Naive thymus-derived CD4-positive, alpha-beta T cell (primary cell): ENCODE results near the gene TTLL12. TPM values are rescaled to one million over a fixed set of nuclear protein-coding genes. Genes with fewer than 3 reads are reported as not detected.

Experiments used
- ATAC-seq: fragments of 150-1000 bp; cut with Tn5 transposase; 2 replicates; pipeline ENCODE4 v1.10.0; 2021; ENCODE audit warnings: mild to moderate bottlenecking, moderate library complexity
- CTCF ChIA-PET: fragments of 350-600 bp; sonication (Branson Sonifier 250); formaldehyde crosslinking; loops from one replicate; lab custom pipeline; 2021; ENCODE audit warnings: antibody characterized with exemption; lab: Charles Lee
- POLR2A ChIA-PET: fragments of 350-600 bp; sonication (Branson Sonifier 250); formaldehyde crosslinking; loops from one replicate; lab custom pipeline; 2021; ENCODE audit warnings: antibody characterized with exemption, inconsistent platforms; lab: Charles Lee
- DNase-seq, 9 donors: peaks; one replicate each; pipeline versions ENCODE4 v3.0.0 to v3.0.0-alpha.2; 2020 to 2022; ENCODE audit warnings: mixed read lengths in 1 of 9
- H3K27ac ChIP-seq: one replicate; pipeline ENCODE4 v1.7.0; 2013; ENCODE audit warnings: mild to moderate bottlenecking, low read depth, low read length, moderate library complexity
- H3K27me3 ChIP-seq, 2 donors: one replicate each; pipeline ENCODE4 v1.7.0; 2013; ENCODE audit warnings: low read length in 2 of 2, mild to moderate bottlenecking in 2 of 2, moderate library complexity in 2 of 2; ENCODE audit not compliant: control insufficient read depth in 2 of 2, insufficient read depth in 2 of 2
- H3K36me3 ChIP-seq, 3 experiments: 1 replicate in 2 of 3; 2 replicates in 1 of 3; pipeline ENCODE4 v1.7.0; 2013; ENCODE audit warnings: low read length in 3 of 3, mild to moderate bottlenecking in 3 of 3, moderate library complexity in 1 of 3; ENCODE audit not compliant: insufficient read depth in 3 of 3, control insufficient read depth in 2 of 3
- H3K4me1 ChIP-seq, 2 donors: one replicate each; pipeline ENCODE4 v1.7.0; 2013; ENCODE audit warnings: low read length in 2 of 2, mild to moderate bottlenecking in 2 of 2, moderate library complexity in 1 of 2; ENCODE audit not compliant: control insufficient read depth in 2 of 2, insufficient read depth in 2 of 2
- H3K4me3 ChIP-seq: 2 replicates; pipeline ENCODE4 v1.7.0; 2013; ENCODE audit warnings: mild to moderate bottlenecking, low read length
- H3K9me3 ChIP-seq, 3 experiments: 1 replicate in 2 of 3; 2 replicates in 1 of 3; pipeline ENCODE4 v1.7.0; 2013; ENCODE audit warnings: low read length in 3 of 3; ENCODE audit not compliant: control insufficient read depth in 2 of 3
- H3K27ac Mint-ChIP-seq, 9 donors: one replicate each; pipeline ENCODE4 v1.8.0; 2020 to 2022; ENCODE audit warnings: mixed read lengths in 9 of 9, mild to moderate bottlenecking in 8 of 9, moderate library complexity in 5 of 9, inconsistent platforms in 2 of 9
- H3K27me3 Mint-ChIP-seq, 5 donors: one replicate each; pipeline ENCODE4 v1.8.0; 2021 to 2022; ENCODE audit warnings: mixed read lengths in 5 of 5, mild to moderate bottlenecking in 1 of 5
- H3K36me3 Mint-ChIP-seq, 5 donors: one replicate each; pipeline ENCODE4 v1.8.0; 2020 to 2022; ENCODE audit warnings: mixed read lengths in 5 of 5, mild to moderate bottlenecking in 3 of 5, inconsistent platforms in 1 of 5
- H3K4me1 Mint-ChIP-seq, 7 donors: one replicate each; pipeline ENCODE4 v1.8.0; 2020 to 2022; ENCODE audit warnings: mixed read lengths in 7 of 7, mild to moderate bottlenecking in 3 of 7, inconsistent platforms in 1 of 7
- H3K4me3 Mint-ChIP-seq, 10 donors: one replicate each; pipeline ENCODE4 v1.8.0; 2020 to 2022; ENCODE audit warnings: mild to moderate bottlenecking in 10 of 10, mixed read lengths in 10 of 10, moderate library complexity in 6 of 10, inconsistent platforms in 2 of 10
- H3K9me3 Mint-ChIP-seq, 11 donors: one replicate each; pipeline ENCODE4 v1.8.0; 2020 to 2022; ENCODE audit warnings: mixed read lengths in 11 of 11, mild to moderate bottlenecking in 4 of 11, inconsistent platforms in 1 of 11, moderate library complexity in 1 of 11
- intact Hi-C, 2 donors: fragments of 100-400 bp; cut with micrococcal nuclease; formaldehyde crosslinking; loops; one replicate each; pipeline ENCODE4 v1.15.1; 2023
- polyA plus RNA-seq, 2 donors: library from polyadenylated mRNA; unstranded; fragments of 300-500 nt; fragmentation: Illumina TruSeq; gene quantifications; one replicate each; pipeline ENCODE4 v1.2.3, GENCODE V29; 2021
- total RNA-seq, 6 experiments: library from RNA in 5 of 6; stranded (reverse) in 5 of 6; gene quantifications; 1 replicate in 5 of 6; 2 replicates in 1 of 6; pipeline ENCODE4 v1.2.3 and lab custom pipeline; 2021 to 2026

TTLL12 gene
- total and polyA plus RNA-seq, 7 experiments from 2014 or later, result 15.6 to 43.7 (median 28.2) TPM

GRCh38 chr22:43136801-43137200 is 50.1 kb downstream of the TTLL12 start:
- ATAC-seq (no peak), DNase-seq (no peak)
- no peaks in the 10 kb centered on the region for H3K27me3 Mint-ChIP-seq
- ChIA-PET CTCF (no interaction called here), POLR2A (no interaction called here)
- Histone ChIP-seq H3K36me3 (peaks cover 0 to 67% (median 0%) of the 10 kb centered on the region in 3 experiments), H3K27me3 (no peaks in the 10 kb centered on the region), H3K27ac (no peak overlapping the region), H3K4me3 (no peak overlapping the region), H3K9me3 (no peaks in the 10 kb centered on the region), H3K4me1 (peaks cover 0 to 1% of the 10 kb centered on the region in 2 donors)
- H3K4me3 Mint-ChIP-seq, result no peak overlapping the region
- no peak overlapping the region for H3K27ac Mint-ChIP-seq
- peaks cover 3 to 34% (median 13%) of the 10 kb centered on the region in 5 donors for H3K36me3 Mint-ChIP-seq
- peaks cover 0 to 2% (median 0%) of the 10 kb centered on the region in 11 donors for H3K9me3 Mint-ChIP-seq
- intact Hi-C loops, result loop anchor here in 1 of 2 donors (1.0 to 2.0 kb wide), 2 partner anchors 26 to 356 kb away; partner anchors contain the start of gene BIK
- peaks cover 4 to 18% (median 10%) of the 10 kb centered on the region in 7 donors for H3K4me1 Mint-ChIP-seq

GRCh38 chr22:43136255-43136654 is 50.7 kb downstream of the TTLL12 start:
- Histone ChIP-seq H3K27ac (no peak overlapping the region), H3K9me3 (no peaks in the 10 kb centered on the region), H3K4me1 (no peaks in the 10 kb centered on the region), H3K36me3 (peaks cover 0 to 72% (median 0%) of the 10 kb centered on the region in 3 experiments), H3K4me3 (no peak overlapping the region), H3K27me3 (no peaks in the 10 kb centered on the region)
- DNase-seq, result peak in 5 of 9 donors; percentile 14 to 43 (median 27)
- Mint-ChIP-seq H3K36me3 (peaks cover 3 to 38% (median 13%) of the 10 kb centered on the region in 5 donors), H3K27ac (peak overlapping the region in 1 of 9 donors; percentile 55), H3K4me1 (peaks cover 4 to 16% (median 8%) of the 10 kb centered on the region in 7 donors), H3K4me3 (no peak overlapping the region), H3K9me3 (peaks cover 0 to 2% (median 0%) of the 10 kb centered on the region in 11 donors), H3K27me3 (no peaks in the 10 kb centered on the region)
- ATAC-seq, result peak; percentile 75
- intact Hi-C loops, result loop anchor here in 1 of 2 donors (1.0 to 2.0 kb wide), 2 partner anchors 25 to 356 kb away; partner anchors contain the start of gene BIK
- CTCF ChIA-PET, result interaction anchor here (1.1 to 1.2 kb wide), 2 partner anchors 10 to 268 kb away, joined by 5 to 8 read pairs; no protein-coding TSS in a partner anchor
- POLR2A ChIA-PET, result no interaction called here

GRCh38 chr22:43135565-43135964 is 51.4 kb downstream of the TTLL12 start:
- no peak for ATAC-seq
- POLR2A ChIA-PET, result interaction anchor here (1.1 kb wide), 1 partner anchor 9 kb away, joined by 3 read pairs; no protein-coding TSS in a partner anchor
- no peak overlapping the region for H3K27ac Mint-ChIP-seq

GRCh38 chr22:43134553-43134952 is 52.4 kb downstream of the TTLL12 start:
- no peaks in the 10 kb centered on the region for H3K9me3 ChIP-seq
- ChIA-PET POLR2A (no interaction called here), CTCF (no interaction called here)
- no peak for ATAC-seq
- no peak for DNase-seq
- no peaks in the 10 kb centered on the region for H3K27me3 Mint-ChIP-seq
- no peak overlapping the region for H3K4me3 ChIP-seq
- H3K27me3 ChIP-seq, result no peaks in the 10 kb centered on the region
- H3K27ac Mint-ChIP-seq, result no peak overlapping the region
- no peak overlapping the region for H3K27ac ChIP-seq
- intact Hi-C loops, result no loop called here
- peaks cover 0 to 69% (median 0%) of the 10 kb centered on the region in 3 experiments for H3K36me3 ChIP-seq
- peaks cover 0 to 34% (median 13%) of the 10 kb centered on the region in 5 donors for H3K36me3 Mint-ChIP-seq
- H3K4me1 Mint-ChIP-seq, result peaks cover 0 to 8% (median 5%) of the 10 kb centered on the region in 7 donors
- H3K9me3 Mint-ChIP-seq, result peaks cover 0 to 2% (median 0%) of the 10 kb centered on the region in 11 donors
- H3K4me1 ChIP-seq, result no peaks in the 10 kb centered on the region
- no peak overlapping the region for H3K4me3 Mint-ChIP-seq

More at GRCh38 chr22:43135565-43135964, 51.4 kb downstream of the TTLL12 start:
- Mint-ChIP-seq H3K9me3 (peaks cover 0 to 2% (median 0%) of the 10 kb centered on the region in 11 donors), H3K36me3 (peaks cover 3 to 34% (median 13%) of the 10 kb centered on the region in 5 donors), H3K27me3 (no peaks in the 10 kb centered on the region), H3K4me3 (no peak overlapping the region), H3K4me1 (peaks cover 2 to 9% (median 5%) of the 10 kb centered on the region in 7 donors)
- Histone ChIP-seq H3K27me3 (no peaks in the 10 kb centered on the region), H3K4me3 (no peak overlapping the region), H3K36me3 (peaks cover 0 to 76% (median 0%) of the 10 kb centered on the region in 3 experiments), H3K27ac (no peak overlapping the region), H3K4me1 (no peaks in the 10 kb centered on the region), H3K9me3 (no peaks in the 10 kb centered on the region)
- intact Hi-C loops, result no loop called here
- CTCF ChIA-PET, result interaction anchor here (1.1 to 1.2 kb wide), 2 partner anchors 9 to 267 kb away, joined by 5 to 8 read pairs; no protein-coding TSS in a partner anchor
- DNase-seq, result no peak

GRCh38 chr22:43133401-43133800 is 53.5 kb downstream of the TTLL12 start:
- intact Hi-C loops, result no loop called here
- H3K36me3 Mint-ChIP-seq, result peaks cover 0 to 26% (median 12%) of the 10 kb centered on the region in 5 donors
- H3K4me1 ChIP-seq, result no peaks in the 10 kb centered on the region
- no peak overlapping the region for H3K4me3 ChIP-seq
- no peak overlapping the region for H3K27ac ChIP-seq
- DNase-seq (no peak), ATAC-seq (no peak)
- ChIA-PET CTCF (no interaction called here), POLR2A (no interaction called here)
- H3K9me3 ChIP-seq, result no peaks in the 10 kb centered on the region
- H3K36me3 ChIP-seq, result peaks cover 0 to 59% (median 0%) of the 10 kb centered on the region in 3 experiments
- no peaks in the 10 kb centered on the region for H3K27me3 ChIP-seq
- H3K27me3 Mint-ChIP-seq, result no peaks in the 10 kb centered on the region
- H3K27ac Mint-ChIP-seq, result peak overlapping the region in 2 of 9 donors; percentile 14 to 61
- H3K4me1 Mint-ChIP-seq, result peaks cover 0 to 6% (median 2%) of the 10 kb centered on the region in 7 donors
- no peaks in the 10 kb centered on the region for H3K9me3 Mint-ChIP-seq
- H3K4me3 Mint-ChIP-seq, result no peak overlapping the region

- Mint-ChIP-seq H3K9me3 (no peaks in the 10 kb centered on the region), H3K27ac (no peak overlapping the region), H3K4me1 (peaks cover 0 to 6% (median 0%) of the 10 kb centered on the region in 7 donors), H3K27me3 (no peaks in the 10 kb centered on the region), H3K4me3 (no peak overlapping the region), H3K36me3 (peaks cover 0 to 17% (median 8%) of the 10 kb centered on the region in 5 donors)
- no peak for ATAC-seq
- Histone ChIP-seq H3K27me3 (no peaks in the 10 kb centered on the region), H3K9me3 (no peaks in the 10 kb centered on the region), H3K36me3 (peaks cover 0 to 45% (median 0%) of the 10 kb centered on the region in 3 experiments), H3K4me1 (no peaks in the 10 kb centered on the region), H3K27ac (no peak overlapping the region), H3K4me3 (no peak overlapping the region)
- no peak for DNase-seq
- POLR2A ChIA-PET, result no interaction called here
- intact Hi-C loops, result no loop called here
- CTCF ChIA-PET, result no interaction called here
Measured at GRCh38 chr22:43131773-43132501, 55.0 kb downstream of the TTLL12 start.
